22Rv1 (cell line): ENCODE data around the gene RIMKLB.

ENCODE experiments used
- ZFX ChIP-seq: fragments of 450-650 bp; IDR thresholded peaks from 2 replicates; pipeline ENCODE4 v1.6.1; 2017; ENCODE audit warnings: antibody characterized with exemption, borderline replicate concordance
- TF ChIP-seq, protein P1 (sequence below): fragments of 450-650 bp; IDR thresholded peaks from 2 replicates; pipeline ENCODE4 v1.5.1; 2017; ENCODE audit warnings: mild to moderate bottlenecking

DNA sequence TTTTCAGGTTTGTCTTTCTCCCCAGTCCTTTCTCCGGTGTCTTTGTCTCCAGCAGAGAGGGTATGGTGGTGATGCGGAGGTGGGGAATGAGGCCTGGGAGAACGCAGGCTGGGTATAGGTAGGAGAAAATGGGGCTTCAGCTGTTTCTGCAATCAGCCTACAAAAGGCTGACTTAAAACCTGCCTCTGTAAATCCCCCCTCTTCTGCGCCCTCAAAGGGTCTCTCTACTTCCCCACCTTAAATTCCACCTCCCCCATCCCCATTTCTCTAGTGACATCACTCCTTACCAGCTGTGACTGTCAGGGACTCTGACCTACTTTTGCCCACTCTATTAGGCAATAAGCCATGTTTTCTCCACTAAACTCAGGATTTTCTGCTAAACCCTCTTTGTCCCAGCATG lies 8.1 kb upstream of the RIMKLB start:
- TF ChIP-seq, protein P1, sequence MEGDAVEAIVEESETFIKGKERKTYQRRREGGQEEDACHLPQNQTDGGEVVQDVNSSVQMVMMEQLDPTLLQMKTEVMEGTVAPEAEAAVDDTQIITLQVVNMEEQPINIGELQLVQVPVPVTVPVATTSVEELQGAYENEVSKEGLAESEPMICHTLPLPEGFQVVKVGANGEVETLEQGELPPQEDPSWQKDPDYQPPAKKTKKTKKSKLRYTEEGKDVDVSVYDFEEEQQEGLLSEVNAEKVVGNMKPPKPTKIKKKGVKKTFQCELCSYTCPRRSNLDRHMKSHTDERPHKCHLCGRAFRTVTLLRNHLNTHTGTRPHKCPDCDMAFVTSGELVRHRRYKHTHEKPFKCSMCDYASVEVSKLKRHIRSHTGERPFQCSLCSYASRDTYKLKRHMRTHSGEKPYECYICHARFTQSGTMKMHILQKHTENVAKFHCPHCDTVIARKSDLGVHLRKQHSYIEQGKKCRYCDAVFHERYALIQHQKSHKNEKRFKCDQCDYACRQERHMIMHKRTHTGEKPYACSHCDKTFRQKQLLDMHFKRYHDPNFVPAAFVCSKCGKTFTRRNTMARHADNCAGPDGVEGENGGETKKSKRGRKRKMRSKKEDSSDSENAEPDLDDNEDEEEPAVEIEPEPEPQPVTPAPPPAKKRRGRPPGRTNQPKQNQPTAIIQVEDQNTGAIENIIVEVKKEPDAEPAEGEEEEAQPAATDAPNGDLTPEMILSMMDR = no peak
- no peak for TF ChIP-seq ZFX
